ENCODE measurements around the gene FAM111A.

DNA sequence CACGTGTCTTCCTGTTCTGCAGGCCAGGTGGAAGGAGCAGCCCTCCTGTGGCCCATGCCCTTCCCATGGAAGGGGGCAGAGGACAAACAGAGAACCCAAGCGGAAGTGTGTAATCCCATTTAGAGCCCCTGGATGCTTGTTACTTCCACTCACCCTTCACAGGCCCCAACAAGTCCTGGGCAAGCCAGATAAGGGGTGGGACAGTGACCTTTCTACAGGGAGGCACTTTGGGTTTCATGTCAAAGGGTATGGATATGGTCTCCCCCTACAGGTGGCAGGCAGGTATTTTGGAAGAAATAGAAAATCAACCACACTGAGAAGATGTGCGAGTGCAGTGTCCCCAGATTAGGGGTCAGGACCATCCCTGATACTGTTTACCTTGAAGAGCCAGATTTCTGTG is 58.7 kb downstream of the FAM111A start:
- TF ChIP-seq, protein P1, sequence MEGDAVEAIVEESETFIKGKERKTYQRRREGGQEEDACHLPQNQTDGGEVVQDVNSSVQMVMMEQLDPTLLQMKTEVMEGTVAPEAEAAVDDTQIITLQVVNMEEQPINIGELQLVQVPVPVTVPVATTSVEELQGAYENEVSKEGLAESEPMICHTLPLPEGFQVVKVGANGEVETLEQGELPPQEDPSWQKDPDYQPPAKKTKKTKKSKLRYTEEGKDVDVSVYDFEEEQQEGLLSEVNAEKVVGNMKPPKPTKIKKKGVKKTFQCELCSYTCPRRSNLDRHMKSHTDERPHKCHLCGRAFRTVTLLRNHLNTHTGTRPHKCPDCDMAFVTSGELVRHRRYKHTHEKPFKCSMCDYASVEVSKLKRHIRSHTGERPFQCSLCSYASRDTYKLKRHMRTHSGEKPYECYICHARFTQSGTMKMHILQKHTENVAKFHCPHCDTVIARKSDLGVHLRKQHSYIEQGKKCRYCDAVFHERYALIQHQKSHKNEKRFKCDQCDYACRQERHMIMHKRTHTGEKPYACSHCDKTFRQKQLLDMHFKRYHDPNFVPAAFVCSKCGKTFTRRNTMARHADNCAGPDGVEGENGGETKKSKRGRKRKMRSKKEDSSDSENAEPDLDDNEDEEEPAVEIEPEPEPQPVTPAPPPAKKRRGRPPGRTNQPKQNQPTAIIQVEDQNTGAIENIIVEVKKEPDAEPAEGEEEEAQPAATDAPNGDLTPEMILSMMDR (IDR thresholded peaks at IDR 0.05): peak in 1 of 6 experiments; percentile 25
- TF ChIP-seq POLR2AphosphoS5 (IDR thresholded peaks at IDR 0.05): no peak
- TF ChIP-seq POLR2A (IDR thresholded peaks at IDR 0.05): no peak

Measured in upper lobe of left lung (tissue), 4 donors.